ENCODE results near the gene DYNC1H1.

DYNC1H1 gene

GRCh38 chr14:101985957-101986356, 21.6 kb downstream of the DYNC1H1 start:
- Histone ChIP-seq H3K4me3 (ENCODE audit: severe bottlenecking) (no peak overlapping the region), H3K36me3 (ENCODE audit: low read depth) (peaks cover 94% of the 10 kb centered on the region), H3K9me3 (ENCODE audit: severe bottlenecking) (no peaks in the 10 kb centered on the region), H3K4me1 (ENCODE audit: insufficient read depth, poor library complexity, severe bottlenecking) (peaks cover 7% of the 10 kb centered on the region), H3K27ac (ENCODE audit: poor library complexity, severe bottlenecking) (no peak overlapping the region), H3K27me3 (ENCODE audit: insufficient read depth, poor library complexity, severe bottlenecking) (no peaks in the 10 kb centered on the region)
- DNase-seq (ENCODE audit: low spot score), result no peak
- TF ChIP-seq CTCF (IDR thresholded peaks at IDR 0.05; ENCODE audit: poor library complexity, severe bottlenecking), result no peak
- no peak for ATAC-seq (ENCODE audit: low read depth)

- no peak for ATAC-seq (ENCODE audit: low read depth)
- Histone ChIP-seq H3K27ac (ENCODE audit: poor library complexity, severe bottlenecking) (no peak overlapping the region), H3K9me3 (ENCODE audit: severe bottlenecking) (no peaks in the 10 kb centered on the region), H3K36me3 (ENCODE audit: low read depth) (peaks cover 94% of the 10 kb centered on the region), H3K27me3 (ENCODE audit: insufficient read depth, poor library complexity, severe bottlenecking) (no peaks in the 10 kb centered on the region), H3K4me3 (ENCODE audit: severe bottlenecking) (no peak overlapping the region), H3K4me1 (ENCODE audit: insufficient read depth, poor library complexity, severe bottlenecking) (no peaks in the 10 kb centered on the region)
- DNase-seq (ENCODE audit: low spot score), result no peak
- TF ChIP-seq CTCF (IDR thresholded peaks at IDR 0.05; ENCODE audit: poor library complexity, severe bottlenecking), result no peak
Observed at GRCh38 chr14:101986953-101987352, 22.6 kb downstream of the DYNC1H1 start.

- Histone ChIP-seq H3K4me1 (ENCODE audit: insufficient read depth, poor library complexity, severe bottlenecking) (no peaks in the 10 kb centered on the region), H3K27me3 (ENCODE audit: insufficient read depth, poor library complexity, severe bottlenecking) (no peaks in the 10 kb centered on the region), H3K9me3 (ENCODE audit: severe bottlenecking) (no peaks in the 10 kb centered on the region), H3K27ac (ENCODE audit: poor library complexity, severe bottlenecking) (no peak overlapping the region), H3K36me3 (ENCODE audit: low read depth) (peaks cover 94% of the 10 kb centered on the region), H3K4me3 (ENCODE audit: severe bottlenecking) (no peak overlapping the region)
- DNase-seq (ENCODE audit: low spot score) (no peak), ATAC-seq (ENCODE audit: low read depth) (no peak)
- TF ChIP-seq CTCF (IDR thresholded peaks at IDR 0.05; ENCODE audit: poor library complexity, severe bottlenecking), result no peak
Observed at GRCh38 chr14:101988377-101988776, 24.0 kb downstream of the DYNC1H1 start.

- no peaks in the 10 kb centered on the region for H3K4me1 ChIP-seq (ENCODE audit: insufficient read depth, poor library complexity, severe bottlenecking)
- peaks cover 100% of the 10 kb centered on the region for H3K36me3 ChIP-seq (ENCODE audit: low read depth)
- TF ChIP-seq CTCF (IDR thresholded peaks at IDR 0.05; ENCODE audit: poor library complexity, severe bottlenecking), result no peak
- no peak; the same call in 2 of the 3 replicates for ATAC-seq (ENCODE audit: low read depth)
- no peak overlapping the region for H3K4me3 ChIP-seq (ENCODE audit: severe bottlenecking)
- H3K9me3 ChIP-seq (ENCODE audit: severe bottlenecking), result no peaks in the 10 kb centered on the region
- no peak overlapping the region for H3K27ac ChIP-seq (ENCODE audit: poor library complexity, severe bottlenecking)
- no peaks in the 10 kb centered on the region for H3K27me3 ChIP-seq (ENCODE audit: insufficient read depth, poor library complexity, severe bottlenecking)
- no peak for DNase-seq (ENCODE audit: low spot score)
Observed at GRCh38 chr14:101991352-101991751, 27.0 kb downstream of the DYNC1H1 start.

- H3K9me3 ChIP-seq (ENCODE audit: severe bottlenecking), result no peaks in the 10 kb centered on the region
- H3K27me3 ChIP-seq (ENCODE audit: insufficient read depth, poor library complexity, severe bottlenecking), result no peaks in the 10 kb centered on the region
- H3K36me3 ChIP-seq (ENCODE audit: low read depth), result peaks cover 100% of the 10 kb centered on the region
- no peak for TF ChIP-seq CTCF (IDR thresholded peaks at IDR 0.05; ENCODE audit: poor library complexity, severe bottlenecking)
- no peaks in the 10 kb centered on the region for H3K4me1 ChIP-seq (ENCODE audit: insufficient read depth, poor library complexity, severe bottlenecking)
- no peak overlapping the region for H3K4me3 ChIP-seq (ENCODE audit: severe bottlenecking)
- no peak overlapping the region for H3K27ac ChIP-seq (ENCODE audit: poor library complexity, severe bottlenecking)
- no peak for DNase-seq (ENCODE audit: low spot score)
- ATAC-seq (ENCODE audit: low read depth), result no peak
Observed at GRCh38 chr14:101992708-101993107, 28.3 kb downstream of the DYNC1H1 start.

Data from RWPE2 (cell line).